NT2/D1 (cell line): ENCODE measurements around the gene GPR162.

ENCODE experiments used
- DNase-seq: peaks from one replicate; pipeline ENCODE4 v3.0.0-alpha.2; 2011; ENCODE audit warnings: low read depth, low spot score
- H3K27me3 ChIP-seq: 2 replicates; pipeline ENCODE4 v1.6.0; 2011; ENCODE audit warnings: mild to moderate bottlenecking; ENCODE audit not compliant: insufficient read length, insufficient read depth
- H3K36me3 ChIP-seq: 2 replicates; pipeline ENCODE4 v1.6.1; 2011; ENCODE audit warnings: mild to moderate bottlenecking, low read length, mixed read lengths; ENCODE audit not compliant: insufficient read depth, insufficient read length
- H3K4me1 ChIP-seq: 2 replicates; pipeline ENCODE4 v1.5.1; 2011; ENCODE audit not compliant: insufficient read depth, insufficient read length
- H3K4me3 ChIP-seq: 2 replicates; pipeline ENCODE4 v1.5.1; 2011; ENCODE audit warnings: low read depth; ENCODE audit not compliant: insufficient read length
- H3K9ac ChIP-seq: 2 replicates; pipeline ENCODE4 v1.6.0; 2011; ENCODE audit warnings: low read depth; ENCODE audit not compliant: insufficient read length
- H3K9me3 ChIP-seq: 2 replicates; pipeline ENCODE4 v1.5.1; 2011; ENCODE audit warnings: mild to moderate bottlenecking, low read length; ENCODE audit not compliant: insufficient read depth
- SUZ12 ChIP-seq: IDR thresholded peaks from 2 replicates; pipeline ENCODE4 v1.6.1; 2011; ENCODE audit not compliant: insufficient read length, insufficient read depth; ENCODE audit errors: extremely low read depth
- YY1 ChIP-seq: IDR thresholded peaks from 2 replicates; pipeline ENCODE4 v1.6.1; 2011; ENCODE audit not compliant: insufficient read length, insufficient read depth
- ZNF274 ChIP-seq: IDR thresholded peaks from 2 replicates; pipeline ENCODE4 v1.6.1; 2011; ENCODE audit warnings: mild to moderate bottlenecking, low read depth, low read length

The GPR162 gene

DNA sequence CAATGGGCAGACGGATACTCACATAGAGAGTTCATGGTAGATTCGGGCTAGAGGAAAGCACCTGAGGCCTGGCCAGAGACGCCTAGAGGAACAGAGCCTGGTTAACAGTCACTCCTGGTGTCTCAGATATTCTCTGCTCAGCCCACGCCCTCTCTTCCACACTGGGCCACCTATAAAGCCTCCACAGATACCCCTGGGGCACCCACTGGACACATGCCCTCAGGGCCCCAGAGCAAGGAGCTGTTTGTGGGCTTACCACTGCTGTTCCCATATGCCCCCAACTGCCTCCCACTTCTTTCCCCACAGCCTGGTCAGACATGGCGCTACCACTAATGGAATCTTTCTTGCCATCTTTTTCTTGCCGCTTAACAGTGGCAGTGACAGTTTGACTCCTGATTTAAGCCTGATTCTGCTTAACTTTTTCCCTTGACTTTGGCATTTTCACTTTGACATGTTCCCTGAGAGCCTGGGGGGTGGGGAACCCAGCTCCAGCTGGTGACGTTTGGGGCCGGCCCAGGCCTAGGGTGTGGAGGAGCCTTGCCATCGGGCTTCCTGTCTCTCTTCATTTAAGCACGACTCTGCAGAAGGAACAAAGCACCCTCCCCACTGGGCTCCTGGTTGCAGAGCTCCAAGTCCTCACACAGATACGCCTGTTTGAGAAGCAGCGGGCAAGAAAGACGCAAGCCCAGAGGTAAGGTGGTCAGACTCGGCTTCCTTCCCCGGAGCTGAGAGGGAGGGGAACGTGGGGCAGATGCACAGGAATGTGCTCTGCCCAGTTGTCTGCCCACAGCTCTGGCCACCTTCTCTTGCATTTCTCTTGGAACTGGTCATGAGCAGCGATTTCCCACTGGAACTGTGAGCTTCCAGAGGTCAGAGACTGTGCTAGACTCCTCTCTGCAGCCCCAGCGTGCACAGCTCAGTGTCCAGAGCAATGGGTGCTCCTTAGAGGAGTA, 32.4 kb upstream of the GPR162 start, which contains the start of gene CD4:
CD4 (plus strand) TSS at position 557 of the 953 bp plus-strand sequence. CDS start 10,611 bp downstream, outside the sequence.
- no peak within 1 kb of the TSS for H3K4me3 ChIP-seq
- H3K9ac ChIP-seq, result peak within 1 kb of the TSS; percentile 8
- H3K27me3 ChIP-seq, result no peaks in the 10 kb centered on the region
- no peak for DNase-seq
- no peaks in the 10 kb centered on the region for H3K36me3 ChIP-seq
- TF ChIP-seq ZNF274 (no peak), SUZ12 (no peak), YY1 (no peak)
- no peaks in the 10 kb centered on the region for H3K9me3 ChIP-seq
- peaks cover 33% of the 10 kb centered on the region for H3K4me1 ChIP-seq

DNA sequence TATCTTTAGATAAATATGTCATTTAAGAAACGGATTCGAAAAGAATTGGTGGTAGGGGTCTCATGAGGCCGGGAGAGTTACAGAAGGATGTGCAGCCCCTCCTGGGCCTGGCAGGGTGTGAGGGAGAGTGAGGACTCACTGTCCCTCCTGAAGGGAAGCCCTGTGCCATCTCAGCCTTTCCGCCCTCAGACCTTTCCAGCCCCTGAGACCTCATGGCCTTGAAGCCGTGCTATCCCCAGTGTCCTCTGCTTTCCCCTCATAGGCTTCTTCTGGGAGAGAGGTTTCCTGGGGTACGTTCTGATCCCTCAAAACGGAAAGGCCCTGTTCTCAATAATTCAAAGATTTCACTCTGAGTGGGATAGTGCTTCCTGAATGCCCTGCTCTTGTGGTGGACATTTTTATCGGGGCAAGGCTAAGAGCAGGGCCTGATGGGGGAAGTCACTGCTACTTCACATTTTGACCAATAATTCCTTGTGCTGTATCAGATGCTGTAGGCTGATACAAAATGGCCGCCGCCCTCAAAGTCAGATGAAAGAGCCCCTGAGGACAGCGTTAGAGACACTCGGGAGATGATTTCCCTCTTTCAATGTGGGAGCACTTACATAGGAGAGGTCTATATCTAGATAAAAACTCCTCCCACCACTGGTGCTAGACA, 31.0 kb upstream of the GPR162 start:
- no peak for DNase-seq
- no peak overlapping the region for H3K4me3 ChIP-seq
- no peaks in the 10 kb centered on the region for H3K9me3 ChIP-seq
- no peak overlapping the region for H3K9ac ChIP-seq
- peaks cover 27% of the 10 kb centered on the region for H3K4me1 ChIP-seq
- TF ChIP-seq SUZ12 (no peak), YY1 (no peak), ZNF274 (no peak)
- no peaks in the 10 kb centered on the region for H3K27me3 ChIP-seq
- H3K36me3 ChIP-seq, result no peaks in the 10 kb centered on the region

DNA sequence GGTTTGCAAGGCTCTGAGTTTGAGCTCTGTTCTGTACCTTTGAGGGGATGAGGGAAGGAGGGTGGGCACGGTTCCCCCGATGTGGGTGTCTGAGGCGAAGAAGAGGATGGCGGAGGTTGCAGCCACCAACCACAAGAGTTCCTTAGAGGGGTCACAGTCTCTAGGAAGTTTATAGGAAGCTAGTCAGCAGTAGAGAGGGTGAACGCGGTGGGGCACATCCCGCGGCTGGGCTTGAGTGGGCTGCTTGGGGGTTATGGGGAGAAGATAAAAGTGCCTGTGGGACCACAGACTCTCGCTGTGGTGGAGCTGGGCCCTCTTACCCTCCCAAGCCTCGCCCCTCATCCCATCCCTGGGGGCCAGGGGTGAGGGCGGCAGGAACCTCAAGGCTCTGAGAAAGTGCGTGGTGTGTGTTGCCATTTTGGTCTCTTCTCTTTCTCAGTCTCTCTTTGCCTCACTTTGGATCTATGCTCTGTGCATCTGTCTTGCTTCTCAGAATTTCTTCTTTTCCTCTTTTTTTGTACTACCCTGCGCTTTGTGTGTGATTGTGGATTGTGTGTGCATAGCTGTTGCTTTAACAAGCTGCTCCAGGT, 29.6 kb upstream of the GPR162 start:
- DNase-seq, result no peak
- Histone ChIP-seq H3K27me3 (no peaks in the 10 kb centered on the region), H3K9ac (no peak overlapping the region)

DNA sequence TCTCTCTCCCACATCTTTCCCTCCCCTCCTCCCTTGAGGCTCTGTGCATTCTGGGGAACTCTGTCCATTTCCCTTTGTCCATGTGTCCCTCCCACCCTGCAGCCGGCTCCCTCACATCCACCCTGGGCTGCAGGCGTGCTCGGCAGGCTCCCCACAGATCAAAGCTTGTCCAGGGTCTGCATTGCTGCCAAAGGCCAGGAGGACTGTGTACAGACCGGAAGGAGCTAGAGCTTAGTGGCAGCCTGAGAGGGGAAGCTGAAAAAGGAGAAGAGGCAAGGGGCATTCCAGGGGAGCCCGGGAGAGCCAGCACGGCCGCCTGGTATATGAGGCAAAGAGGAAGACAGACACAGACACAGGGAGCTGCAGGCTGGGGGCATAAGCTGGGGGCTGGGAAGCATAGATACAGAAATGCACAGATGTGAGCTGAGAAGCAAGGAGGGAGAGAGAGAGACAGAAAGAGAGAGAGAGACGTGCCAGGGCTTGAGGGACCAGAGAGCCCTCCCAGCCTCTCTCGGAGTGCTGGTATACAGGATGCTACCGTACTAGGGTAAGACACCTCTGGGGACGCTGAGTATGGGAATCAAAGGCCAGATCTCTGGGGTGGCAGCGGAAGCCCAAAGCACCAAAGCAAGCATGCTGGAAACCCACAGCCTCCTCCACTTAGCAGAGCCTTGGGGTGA, 29.0 kb upstream of the GPR162 start:
- H3K9ac ChIP-seq, result peak overlapping the region; percentile 6
- TF ChIP-seq YY1 (no peak), SUZ12 (no peak)
- H3K9me3 ChIP-seq, result no peaks in the 10 kb centered on the region
- no peaks in the 10 kb centered on the region for H3K36me3 ChIP-seq
- no peaks in the 10 kb centered on the region for H3K27me3 ChIP-seq
- no peak for DNase-seq
- no peak overlapping the region for H3K4me3 ChIP-seq
- H3K4me1 ChIP-seq, result peaks cover 24% of the 10 kb centered on the region

More for the DNA sequence above, 29.6 kb upstream of the GPR162 start:
- H3K4me3 ChIP-seq, result no peak overlapping the region
- H3K9me3 ChIP-seq, result no peaks in the 10 kb centered on the region
- TF ChIP-seq SUZ12 (no peak), ZNF274 (no peak), YY1 (no peak)
- peaks cover 24% of the 10 kb centered on the region for H3K4me1 ChIP-seq
- no peaks in the 10 kb centered on the region for H3K36me3 ChIP-seq

DNA sequence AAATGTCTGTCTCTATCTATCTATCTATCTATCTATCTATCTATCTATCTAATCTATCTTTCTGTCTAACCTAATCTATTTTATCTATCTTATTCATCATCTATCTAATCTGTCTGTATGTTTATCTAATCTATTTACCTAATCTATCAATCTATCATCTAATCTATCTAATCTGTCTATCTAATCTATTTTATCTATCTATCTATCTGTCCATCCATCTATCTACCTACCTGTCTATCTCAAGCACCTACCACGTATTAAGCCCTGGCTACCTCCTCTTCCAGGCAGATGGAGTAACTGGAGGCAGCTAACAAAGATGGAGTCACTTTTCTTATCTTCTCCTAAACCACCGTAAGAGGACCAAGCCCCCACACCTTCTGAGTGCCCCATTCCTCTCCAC, 26.5 kb upstream of the GPR162 start:
- Histone ChIP-seq H3K9ac (no peak overlapping the region), H3K4me1 (peaks cover 11% of the 10 kb centered on the region), H3K4me3 (no peak overlapping the region), H3K36me3 (no peaks in the 10 kb centered on the region), H3K9me3 (no peaks in the 10 kb centered on the region), H3K27me3 (no peaks in the 10 kb centered on the region)
- no peak for DNase-seq
- TF ChIP-seq ZNF274, result no peak
- no peak for TF ChIP-seq SUZ12
- TF ChIP-seq YY1, result no peak

DNA sequence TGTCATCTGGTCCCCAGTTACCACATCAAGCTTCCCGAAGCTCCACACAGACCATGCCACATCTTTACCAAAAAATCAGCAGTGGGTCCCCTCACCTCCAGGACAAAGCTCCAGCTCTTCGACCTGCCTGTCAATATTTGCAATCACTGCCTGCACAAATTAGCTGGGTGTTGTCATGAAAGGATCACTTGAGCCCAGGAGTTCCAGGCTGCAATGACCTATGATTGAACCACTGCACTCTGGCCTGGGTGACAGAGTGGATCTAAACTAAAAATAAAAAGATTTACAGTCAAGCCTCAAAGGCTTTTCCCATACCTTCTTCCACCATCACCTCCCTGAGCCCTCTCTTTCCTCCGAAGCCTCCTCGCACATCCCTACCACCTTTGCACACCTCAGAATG, 25.0 kb upstream of the GPR162 start:
- no peaks in the 10 kb centered on the region for H3K27me3 ChIP-seq
- H3K4me3 ChIP-seq, result no peak overlapping the region
- DNase-seq, result no peak
- TF ChIP-seq YY1 (no peak), ZNF274 (no peak), SUZ12 (no peak)
- H3K36me3 ChIP-seq, result no peaks in the 10 kb centered on the region
- no peak overlapping the region for H3K9ac ChIP-seq
- H3K4me1 ChIP-seq, result peaks cover 11% of the 10 kb centered on the region
- no peaks in the 10 kb centered on the region for H3K9me3 ChIP-seq
